Left ventricle myocardium inferior (tissue), 1 donor: ENCODE measurements around the gene OR10G7. TPM values are rescaled to one million over a fixed set of nuclear protein-coding genes. Genes with fewer than 3 reads are reported as not detected.

Source experiments
- DNase-seq: peaks from one replicate; pipeline ENCODE4 v3.0.0-alpha.2; 2020
- H3K27ac ChIP-seq: fragments of 200-600 bp; replicated peaks from 2 replicates; pipeline ENCODE4 v1.8.0; 2021
- H3K27me3 ChIP-seq: fragments of 200-600 bp; 2 replicates; pipeline ENCODE4 v1.8.0; 2021; ENCODE audit warnings: low read depth
- H3K36me3 ChIP-seq: fragments of 200-600 bp; 2 replicates; pipeline ENCODE4 v1.8.0; 2021
- H3K4me1 ChIP-seq: fragments of 200-600 bp; 2 replicates; pipeline ENCODE4 v1.8.0; 2021
- H3K4me3 ChIP-seq: fragments of 200-600 bp; 2 replicates; pipeline ENCODE4 v1.8.0; 2021; ENCODE audit warnings: mild to moderate bottlenecking, moderate library complexity
- H3K9me3 ChIP-seq: fragments of 200-600 bp; replicated peaks from 2 replicates; pipeline ENCODE4 v1.8.0; 2021
- CTCF ChIP-seq: fragments of 200-600 bp; IDR thresholded peaks from 2 replicates; pipeline ENCODE4 v1.8.0; 2021; ENCODE audit warnings: antibody characterized with exemption, mild to moderate bottlenecking, borderline replicate concordance
- intact Hi-C: fragments of 100-400 bp; cut with micrococcal nuclease; formaldehyde crosslinking; loops from one replicate; pipeline ENCODE4 v1.11.0; 2022
- total RNA-seq: library from RNA; stranded (reverse); fragmentation: NEBNext Ultra II Directional; extraction: Animal tissue kit (Norgen Biotek cat#: 25700); gene quantifications from one replicate; pipeline ENCODE4 v1.2.1, GENCODE V29; 2021
- donor health status: DM: no; HTN: yes; CAD: no; lungs with severe emphysema.

The OR10G7 gene
- total RNA-seq, 1 donor from 2014 or later: not detected

DNA sequence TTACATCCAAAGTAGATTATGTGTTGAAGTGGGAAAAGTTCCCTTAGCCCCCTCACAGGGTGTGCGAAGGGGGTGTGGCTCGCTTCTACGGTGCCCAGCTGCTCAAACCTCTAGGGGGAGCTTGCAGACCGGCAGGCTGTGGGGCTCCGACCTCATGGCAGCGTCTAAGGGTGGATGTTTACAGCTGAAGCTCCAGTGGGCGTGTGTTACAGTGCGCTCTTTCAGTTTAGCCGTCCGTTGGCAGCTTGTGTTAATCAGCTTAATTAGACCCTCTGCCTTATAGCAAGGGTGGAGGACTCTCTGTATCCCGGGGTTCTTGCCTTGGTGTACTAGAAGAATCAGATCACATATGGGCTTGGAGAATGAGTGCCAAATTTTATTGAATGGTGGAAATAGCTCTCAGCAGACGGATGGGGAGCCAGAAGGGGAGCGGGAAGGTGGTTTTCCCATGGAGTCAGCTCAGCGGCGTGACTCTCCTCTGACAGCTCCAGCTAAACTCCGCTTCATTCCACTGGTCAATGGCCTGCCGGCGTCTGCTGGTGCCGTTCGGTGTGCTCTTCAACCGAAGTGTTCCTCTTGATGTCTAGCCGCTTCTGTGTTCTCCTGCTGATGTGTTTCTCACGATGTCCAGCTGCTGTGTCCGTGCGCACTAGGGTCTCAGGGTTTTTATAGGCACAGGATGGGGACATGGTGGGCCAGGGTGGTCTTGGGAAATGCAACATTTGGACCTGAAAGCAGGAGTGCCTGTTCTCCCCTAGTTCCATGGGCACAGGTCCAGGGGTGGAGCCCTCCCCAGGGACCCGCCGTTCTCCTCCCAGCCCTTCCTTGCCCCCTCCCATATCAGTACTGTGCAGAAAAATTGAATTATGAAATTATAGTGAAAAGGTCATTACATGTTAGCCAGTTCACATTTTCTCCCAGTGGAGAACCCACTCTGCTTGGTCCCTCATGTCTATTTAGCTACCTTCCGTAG, 28.6 kb upstream of the OR10G7 start:
- no peaks in the 10 kb centered on the region for H3K4me1 ChIP-seq
- DNase-seq: no peak
- no peak overlapping the region for H3K27ac ChIP-seq
- intact Hi-C loops: loop anchor here (5.0 kb wide), 1 partner anchor 518 kb away; no protein-coding TSS in a partner anchor
- peaks cover 91% of the 10 kb centered on the region for H3K27me3 ChIP-seq
- no peaks in the 10 kb centered on the region for H3K36me3 ChIP-seq
- peak; percentile 48 for TF ChIP-seq CTCF
- no peaks in the 10 kb centered on the region for H3K9me3 ChIP-seq
- peak overlapping the region; percentile 29 for H3K4me3 ChIP-seq

GRCh38 chr11:124068601-124069110, 27.5 kb upstream of the OR10G7 start:
- Histone ChIP-seq H3K4me1 (no peaks in the 10 kb centered on the region), H3K4me3 (no peak overlapping the region), H3K36me3 (no peaks in the 10 kb centered on the region), H3K27me3 (peaks cover 83% of the 10 kb centered on the region), H3K27ac (no peak overlapping the region), H3K9me3 (no peaks in the 10 kb centered on the region)
- no peak for TF ChIP-seq CTCF
- intact Hi-C loops: no loop called here
- no peak for DNase-seq

DNA sequence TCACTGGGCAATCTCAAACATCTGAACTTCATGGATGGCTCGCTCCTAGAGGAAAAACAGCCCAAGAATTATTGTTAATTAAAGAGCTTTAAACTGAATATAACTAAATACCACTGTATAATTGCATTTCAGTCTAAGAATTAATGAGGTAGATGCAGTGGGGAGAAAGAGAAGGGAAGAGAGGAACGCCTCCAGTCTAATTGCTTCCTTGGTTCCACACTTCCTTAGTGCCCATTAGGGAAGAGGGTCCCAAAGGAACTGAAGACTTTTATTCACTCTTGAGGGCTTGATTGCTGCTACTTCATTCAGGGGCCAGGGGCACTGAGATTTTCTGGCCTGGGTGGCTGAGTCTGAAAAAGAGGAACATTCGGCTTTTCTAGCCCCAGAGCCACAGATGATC, 11.8 kb upstream of the OR10G7 start:
- DNase-seq: no peak
- Histone ChIP-seq H3K27ac (no peak overlapping the region), H3K4me3 (no peak overlapping the region), H3K27me3 (no peaks in the 10 kb centered on the region), H3K9me3 (no peaks in the 10 kb centered on the region), H3K4me1 (no peaks in the 10 kb centered on the region), H3K36me3 (no peaks in the 10 kb centered on the region)
- intact Hi-C loops: no loop called here
- TF ChIP-seq CTCF: no peak

- H3K27me3 ChIP-seq: no peaks in the 10 kb centered on the region
- H3K4me1 ChIP-seq: no peaks in the 10 kb centered on the region
- H3K4me3 ChIP-seq: no peak overlapping the region
- no peaks in the 10 kb centered on the region for H3K9me3 ChIP-seq
- no peak overlapping the region for H3K27ac ChIP-seq
- DNase-seq: no peak
- no peaks in the 10 kb centered on the region for H3K36me3 ChIP-seq
- no peak for TF ChIP-seq CTCF
- intact Hi-C loops: no loop called here
These were observed 9.6 kb upstream of the OR10G7 start for GRCh38 chr11:124050748-124051147.

DNA sequence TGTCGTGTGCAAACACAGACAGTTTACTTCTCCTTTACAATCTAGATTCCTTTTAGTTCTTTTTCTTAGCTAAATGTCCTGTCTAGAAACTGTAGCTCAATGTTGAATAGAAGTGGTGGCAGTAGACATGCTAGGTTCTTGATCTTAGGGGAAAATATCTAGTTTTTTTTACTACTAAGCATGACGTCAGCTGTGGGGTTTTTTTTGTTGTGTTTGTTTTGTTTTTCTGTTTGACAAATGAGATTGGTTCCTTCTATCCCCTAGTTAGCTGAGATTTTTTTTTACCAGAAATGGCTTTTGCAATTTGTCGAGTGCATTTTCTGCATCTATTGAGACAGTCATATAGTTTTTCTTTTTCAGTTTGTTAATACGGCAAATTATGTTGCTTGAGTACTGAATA, 2.3 kb upstream of the OR10G7 start:
- DNase-seq: no peak
- H3K27ac ChIP-seq: no peak overlapping the region
- intact Hi-C loops: no loop called here
- H3K36me3 ChIP-seq: no peaks in the 10 kb centered on the region
- no peaks in the 10 kb centered on the region for H3K9me3 ChIP-seq
- no peaks in the 10 kb centered on the region for H3K27me3 ChIP-seq
- no peaks in the 10 kb centered on the region for H3K4me1 ChIP-seq
- no peak for TF ChIP-seq CTCF
- H3K4me3 ChIP-seq: no peak overlapping the region
